Globus pallidus (tissue), 1 donor: ENCODE data around the gene OTUB1.
"Not testable (repeated sequence)": the region's sequence is repeated elsewhere in the genome, so short reads cannot be mapped to it uniquely, and the experiment has no call there.

Source experiments
- DNase-seq: peaks from one replicate; pipeline ENCODE4 v3.0.0-alpha.2; 2015; ENCODE audit warnings: low spot score

The OTUB1 gene

GRCh38 chr11:63986156-63986931 lies at the start of gene OTUB1:
OTUB1 (plus strand) TSS chr11:63986438; CDS start chr11:63986457, 19 bp downstream.
- peak; percentile 85 for DNase-seq

- DNase-seq: no peak
Measured at GRCh38 chr11:63937713-63938478, 48.3 kb upstream of the OTUB1 start.

GRCh38 chr11:63938479-63939396 lies 47.5 kb upstream of the OTUB1 start, which contains the start of gene NAA40:
NAA40 (plus strand) TSS chr11:63939002; CDS start chr11:63939097, 95 bp downstream.
- DNase-seq: peak; percentile 86

- DNase-seq: no peak
Measured at GRCh38 chr11:63939397-63939891, 46.8 kb upstream of the OTUB1 start.

GRCh38 chr11:63940786-63941185 lies 45.5 kb upstream of the OTUB1 start:
- DNase-seq: peak; percentile 30

- DNase-seq: no peak
Measured at GRCh38 chr11:63941901-63942300, 44.3 kb upstream of the OTUB1 start.

- DNase-seq: no peak
Measured at GRCh38 chr11:63942803-63943202, 43.4 kb upstream of the OTUB1 start.

GRCh38 chr11:63944987-63945386 lies 41.3 kb upstream of the OTUB1 start:
- DNase-seq: peak; percentile 10

- DNase-seq: peak; percentile 84
Measured at GRCh38 chr11:63945477-63946163, 40.6 kb upstream of the OTUB1 start.

- DNase-seq: no peak
Measured at GRCh38 chr11:63951779-63952536, 34.3 kb upstream of the OTUB1 start.

- DNase-seq: no peak
Measured at GRCh38 chr11:63952570-63952969, 33.7 kb upstream of the OTUB1 start.

GRCh38 chr11:63958008-63958407 lies 28.2 kb upstream of the OTUB1 start:
- DNase-seq: no peak

GRCh38 chr11:63961608-63962412 lies 24.4 kb upstream of the OTUB1 start:
- no peak for DNase-seq

GRCh38 chr11:63963895-63964294 lies 22.3 kb upstream of the OTUB1 start:
- DNase-seq: not testable (repeated sequence)

- no peak for DNase-seq
Measured at GRCh38 chr11:63966444-63966843, 19.8 kb upstream of the OTUB1 start.

- no peak for DNase-seq
Measured at GRCh38 chr11:63969461-63969860, 16.8 kb upstream of the OTUB1 start.

GRCh38 chr11:63970902-63971301 lies 15.3 kb upstream of the OTUB1 start:
- DNase-seq: no peak

- not testable (repeated sequence) for DNase-seq
Measured at GRCh38 chr11:63973912-63974258, 12.4 kb upstream of the OTUB1 start.

- DNase-seq: peak; percentile 100
Measured at GRCh38 chr11:63974259-63975143, 11.7 kb upstream of the OTUB1 start, which contains the start of gene COX8A. COX8A (plus strand) TSS chr11:63974620; CDS start chr11:63974681, 61 bp downstream.
